ENCODE measurements around the gene SLC9A9. TPM values are rescaled to one million over a fixed set of nuclear protein-coding genes. Genes with fewer than 3 reads are reported as not detected.

Gene SLC9A9
- total RNA-seq, 4 donors from 2014 or later = 1.7 to 8.2 (median 3.6) TPM

- intact Hi-C loops (cut with DNase I; ENCODE audit: low total_unique reads) = loop anchor here (5.0 kb wide), 1 partner anchor 44 kb away; no protein-coding TSS in a partner anchor
- TF ChIP-seq POLR2A (IDR thresholded peaks at IDR 0.05) (no peak), CTCF (IDR thresholded peaks at IDR 0.05 in 4 of 5, conservative IDR thresholded peaks at IDR 0.05 in 1 of 5) (no peak)
- no peaks in the 10 kb centered on the region for H3K27me3 ChIP-seq
- in situ Hi-C loops (cut with MboI; ENCODE audit: low sequenced_read_pairs in 4 of 4) = no loop called here
- no peak overlapping the region for H3K27ac ChIP-seq
- H3K4me3 ChIP-seq = no peak overlapping the region
- H3K4me1 ChIP-seq = no peaks in the 10 kb centered on the region
- DNase-seq (no peak), ATAC-seq (no peak)
- H3K9me3 ChIP-seq = no peaks in the 10 kb centered on the region
- no peaks in the 10 kb centered on the region for H3K36me3 ChIP-seq
Observed at GRCh38 chr3:143597774-143598652, 250.3 kb downstream of the SLC9A9 start.

- no peak for DNase-seq
- Histone ChIP-seq H3K27me3 (no peaks in the 10 kb centered on the region), H3K36me3 (no peaks in the 10 kb centered on the region), H3K9me3 (no peaks in the 10 kb centered on the region), H3K4me1 (no peaks in the 10 kb centered on the region), H3K27ac (no peak overlapping the region), H3K4me3 (no peak overlapping the region)
- TF ChIP-seq POLR2A (IDR thresholded peaks at IDR 0.05) (no peak), CTCF (IDR thresholded peaks at IDR 0.05 in 4 of 5, conservative IDR thresholded peaks at IDR 0.05 in 1 of 5) (no peak)
- in situ Hi-C loops (cut with MboI; ENCODE audit: low sequenced_read_pairs in 4 of 4) (no loop called here), intact Hi-C loops (cut with DNase I; ENCODE audit: low total_unique reads) (loop anchor here (5.0 kb wide), 1 partner anchor 45 kb away; no protein-coding TSS in a partner anchor)
- ATAC-seq = no peak
Observed at GRCh38 chr3:143596957-143597642, 251.2 kb downstream of the SLC9A9 start.

- H3K4me3 ChIP-seq = no peak overlapping the region
Observed at GRCh38 chr3:143595456-143596077, 252.7 kb downstream of the SLC9A9 start.

GRCh38 chr3:143594206-143594605 lies 254.1 kb downstream of the SLC9A9 start:
- ATAC-seq (no peak), DNase-seq (no peak)
- no peaks in the 10 kb centered on the region for H3K9me3 ChIP-seq
- no peaks in the 10 kb centered on the region for H3K4me1 ChIP-seq
- H3K36me3 ChIP-seq = no peaks in the 10 kb centered on the region
- in situ Hi-C loops (cut with MboI; ENCODE audit: low sequenced_read_pairs in 4 of 4) = no loop called here
- intact Hi-C loops (cut with DNase I; ENCODE audit: low total_unique reads) = no loop called here
- no peak for TF ChIP-seq CTCF (IDR thresholded peaks at IDR 0.05 in 4 of 5, conservative IDR thresholded peaks at IDR 0.05 in 1 of 5)
- no peak for TF ChIP-seq POLR2A (IDR thresholded peaks at IDR 0.05)
- H3K4me3 ChIP-seq = no peak overlapping the region
- no peak overlapping the region for H3K27ac ChIP-seq
- H3K27me3 ChIP-seq = no peaks in the 10 kb centered on the region

More at GRCh38 chr3:143595456-143596077, 252.7 kb downstream of the SLC9A9 start:
- TF ChIP-seq CTCF (IDR thresholded peaks at IDR 0.05 in 4 of 5, conservative IDR thresholded peaks at IDR 0.05 in 1 of 5) (no peak), POLR2A (IDR thresholded peaks at IDR 0.05) (no peak)
- no peaks in the 10 kb centered on the region for H3K36me3 ChIP-seq
- in situ Hi-C loops (cut with MboI; ENCODE audit: low sequenced_read_pairs in 4 of 4) = no loop called here
- no peaks in the 10 kb centered on the region for H3K27me3 ChIP-seq
- DNase-seq (no peak), ATAC-seq (no peak)
- intact Hi-C loops (cut with DNase I; ENCODE audit: low total_unique reads) = loop anchor here (5.0 kb wide), 1 partner anchor 47 kb away; no protein-coding TSS in a partner anchor
- H3K27ac ChIP-seq = no peak overlapping the region
- H3K4me1 ChIP-seq = no peaks in the 10 kb centered on the region
- H3K9me3 ChIP-seq = no peaks in the 10 kb centered on the region
